Measurements from ENCODE around the gene TRNAU1AP. TPM values are rescaled to one million over a fixed set of nuclear protein-coding genes. Genes with fewer than 3 reads are reported as not detected.

Gene TRNAU1AP
- total and polyA plus RNA-seq, 2 of the 13 experiments (the other 11 are each of a cell fraction or from before 2014, with no cell fraction given) = 29.0 to 42.9 TPM

DNA sequence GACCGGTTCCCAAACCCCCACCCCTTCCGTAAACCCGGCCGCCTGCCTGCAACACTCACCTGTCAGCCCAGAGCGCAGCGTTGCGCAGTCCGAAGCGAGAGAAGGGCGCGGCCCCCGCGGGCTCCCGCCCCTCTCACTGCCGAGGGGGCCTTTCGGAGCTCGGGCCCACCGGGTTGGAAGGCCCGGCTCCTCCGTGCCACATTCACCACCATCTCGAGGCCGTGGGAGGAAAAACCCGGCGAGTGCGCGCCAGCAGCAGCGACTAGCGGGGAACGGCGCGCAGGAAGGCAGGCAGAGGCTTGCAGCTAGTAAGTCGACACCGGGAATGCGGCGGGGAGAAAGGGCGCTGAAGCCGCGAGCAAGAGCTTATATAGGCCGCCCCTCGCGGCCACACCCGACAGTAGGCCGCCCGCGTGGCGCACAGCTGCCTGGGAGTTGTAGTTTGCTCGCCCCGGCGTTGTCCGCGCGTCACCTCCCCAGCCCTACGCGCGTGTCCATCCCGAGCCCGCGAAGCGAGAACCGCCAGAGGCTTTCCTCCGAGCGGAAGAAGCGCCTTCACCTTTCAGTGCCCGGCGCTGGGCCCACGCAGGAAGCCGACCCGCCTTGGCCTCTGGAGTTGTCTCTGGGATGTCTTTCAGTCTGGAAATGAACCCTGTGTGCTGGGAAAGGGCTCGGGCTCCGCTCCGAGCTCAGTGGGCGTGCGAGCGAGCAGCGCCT lies 28.8 kb downstream of the TRNAU1AP start (continued):
- TF ChIP-seq, protein P1, sequence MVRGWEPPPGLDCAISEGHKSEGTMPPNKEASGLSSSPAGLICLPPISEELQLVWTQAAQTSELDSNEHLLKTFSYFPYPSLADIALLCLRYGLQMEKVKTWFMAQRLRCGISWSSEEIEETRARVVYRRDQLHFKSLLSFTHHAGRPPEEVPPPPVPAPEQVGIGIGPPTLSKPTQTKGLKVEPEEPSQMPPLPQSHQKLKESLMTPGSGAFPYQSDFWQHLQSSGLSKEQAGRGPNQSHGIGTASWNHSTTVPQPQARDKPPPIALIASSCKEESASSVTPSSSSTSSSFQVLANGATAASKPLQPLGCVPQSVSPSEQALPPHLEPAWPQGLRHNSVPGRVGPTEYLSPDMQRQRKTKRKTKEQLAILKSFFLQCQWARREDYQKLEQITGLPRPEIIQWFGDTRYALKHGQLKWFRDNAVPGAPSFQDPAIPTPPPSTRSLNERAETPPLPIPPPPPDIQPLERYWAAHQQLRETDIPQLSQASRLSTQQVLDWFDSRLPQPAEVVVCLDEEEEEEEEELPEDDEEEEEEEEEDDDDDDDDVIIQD (CRISPR knock-in tag; IDR thresholded peaks at IDR 0.05; ENCODE audit: low read depth) = no peak; the same call in 1 of the 2 replicates
- TF ChIP-seq, protein P2, sequence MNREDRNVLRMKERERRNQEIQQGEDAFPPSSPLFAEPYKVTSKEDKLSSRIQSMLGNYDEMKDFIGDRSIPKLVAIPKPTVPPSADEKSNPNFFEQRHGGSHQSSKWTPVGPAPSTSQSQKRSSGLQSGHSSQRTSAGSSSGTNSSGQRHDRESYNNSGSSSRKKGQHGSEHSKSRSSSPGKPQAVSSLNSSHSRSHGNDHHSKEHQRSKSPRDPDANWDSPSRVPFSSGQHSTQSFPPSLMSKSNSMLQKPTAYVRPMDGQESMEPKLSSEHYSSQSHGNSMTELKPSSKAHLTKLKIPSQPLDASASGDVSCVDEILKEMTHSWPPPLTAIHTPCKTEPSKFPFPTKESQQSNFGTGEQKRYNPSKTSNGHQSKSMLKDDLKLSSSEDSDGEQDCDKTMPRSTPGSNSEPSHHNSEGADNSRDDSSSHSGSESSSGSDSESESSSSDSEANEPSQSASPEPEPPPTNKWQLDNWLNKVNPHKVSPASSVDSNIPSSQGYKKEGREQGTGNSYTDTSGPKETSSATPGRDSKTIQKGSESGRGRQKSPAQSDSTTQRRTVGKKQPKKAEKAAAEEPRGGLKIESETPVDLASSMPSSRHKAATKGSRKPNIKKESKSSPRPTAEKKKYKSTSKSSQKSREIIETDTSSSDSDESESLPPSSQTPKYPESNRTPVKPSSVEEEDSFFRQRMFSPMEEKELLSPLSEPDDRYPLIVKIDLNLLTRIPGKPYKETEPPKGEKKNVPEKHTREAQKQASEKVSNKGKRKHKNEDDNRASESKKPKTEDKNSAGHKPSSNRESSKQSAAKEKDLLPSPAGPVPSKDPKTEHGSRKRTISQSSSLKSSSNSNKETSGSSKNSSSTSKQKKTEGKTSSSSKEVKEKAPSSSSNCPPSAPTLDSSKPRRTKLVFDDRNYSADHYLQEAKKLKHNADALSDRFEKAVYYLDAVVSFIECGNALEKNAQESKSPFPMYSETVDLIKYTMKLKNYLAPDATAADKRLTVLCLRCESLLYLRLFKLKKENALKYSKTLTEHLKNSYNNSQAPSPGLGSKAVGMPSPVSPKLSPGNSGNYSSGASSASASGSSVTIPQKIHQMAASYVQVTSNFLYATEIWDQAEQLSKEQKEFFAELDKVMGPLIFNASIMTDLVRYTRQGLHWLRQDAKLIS (CRISPR knock-in tag; IDR thresholded peaks at IDR 0.05) = peak; percentile 98
- TF ChIP-seq HNRNPH1 (optimal IDR thresholded peaks at IDR 0.05; ENCODE audit: low read depth, low read length) = no peak
- TF ChIP-seq GATA4 (IDR thresholded peaks at IDR 0.05; ENCODE audit: borderline replicate concordance, low read depth) = peak; percentile 91; the same call in 1 of the 2 replicates
- TF ChIP-seq ZNF264 (CRISPR knock-in tag; IDR thresholded peaks at IDR 0.05) = peak; percentile 62; the same call in 1 of the 2 replicates
- TF ChIP-seq EP300 (IDR thresholded peaks at IDR 0.05; ENCODE audit: low read depth in 2 of 2, low read length in 2 of 2) = no peak
- no peak for TF ChIP-seq EP300 (CRISPR knock-in tag; IDR thresholded peaks at IDR 0.05; ENCODE audit: borderline replicate concordance)
- TF ChIP-seq ZNF816 (CRISPR knock-in tag; IDR thresholded peaks at IDR 0.05; ENCODE audit: borderline replicate concordance) = peak; percentile 77; the same call in 1 of the 2 replicates
